GM23248 (cell line): ENCODE measurements around the gene TRMT2A.
"Not testable (repeated sequence)": the region's sequence is repeated elsewhere in the genome, so short reads cannot be mapped to it uniquely, and the experiment has no call there.

Experiments used
- EZH2 ChIP-seq: fragments of 200-600 bp; sonication (generic); IDR thresholded peaks from 2 replicates; pipeline ENCODE4 v1.6.1; 2018; ENCODE audit warnings: antibody characterized with exemption, mild to moderate bottlenecking; ENCODE audit not compliant: insufficient read depth, poor library complexity, severe bottlenecking
- EZH2phosphoT487 ChIP-seq: fragments of 200-600 bp; sonication (generic); IDR thresholded peaks from 2 replicates; pipeline ENCODE4 v1.6.1; 2018; ENCODE audit warnings: antibody characterized with exemption, moderate library complexity, mild to moderate bottlenecking, low read depth; ENCODE audit not compliant: insufficient read depth

DNA sequence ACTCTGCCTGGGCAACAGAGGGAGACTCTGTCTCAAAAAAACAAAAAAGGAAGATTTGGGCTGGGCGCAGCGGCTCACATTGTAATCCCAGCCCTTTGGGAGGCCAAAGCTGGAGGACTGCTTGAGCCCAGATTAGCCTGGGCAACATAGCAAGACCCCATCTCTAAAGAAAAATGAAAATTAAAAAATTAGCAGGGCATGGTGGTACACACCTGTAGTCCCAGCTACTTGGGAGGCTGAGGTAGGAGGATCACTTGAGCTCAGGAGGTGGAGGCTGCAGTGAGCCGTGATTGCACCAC is 49.7 kb downstream of the TRMT2A start:
- TF ChIP-seq EZH2phosphoT487, EZH2: not testable (repeated sequence)
